Measurements from ENCODE around the gene SLC15A4. TPM values are rescaled to one million over a fixed set of nuclear protein-coding genes. Genes with fewer than 3 reads are reported as not detected.

SLC15A4 gene
- total RNA-seq, 6 experiments from 2014 or later: 20.2 to 26.4 (median 23.1) TPM

GRCh38 chr12:128797119-128798118 is 26.3 kb downstream of the SLC15A4 start:
- H3K36me3 Mint-ChIP-seq (ENCODE audit: low read depth): peaks cover 39% of the 10 kb centered on the region
- H3K4me1 Mint-ChIP-seq (ENCODE audit: low read depth): peaks cover 45% of the 10 kb centered on the region
- H3K27ac Mint-ChIP-seq: peak overlapping the region; percentile 92
- no peak for TF ChIP-seq CTCF (IDR thresholded peaks at IDR 0.05)
- no peaks in the 10 kb centered on the region for H3K9me3 Mint-ChIP-seq
- H3K27me3 Mint-ChIP-seq (ENCODE audit: insufficient read depth): no peaks in the 10 kb centered on the region; the same call in 1 of the 2 replicates
- DNase-seq: peak; percentile 68
- H3K4me3 Mint-ChIP-seq: peak overlapping the region; percentile 23

GRCh38 chr12:128796439-128797118 is 27.2 kb downstream of the SLC15A4 start:
- H3K27ac Mint-ChIP-seq: peak overlapping the region; percentile 92
- DNase-seq: no peak
- no peak for TF ChIP-seq CTCF (IDR thresholded peaks at IDR 0.05)
- no peaks in the 10 kb centered on the region; the same call in 1 of the 2 replicates for H3K27me3 Mint-ChIP-seq (ENCODE audit: insufficient read depth)
- peaks cover 45% of the 10 kb centered on the region for H3K4me1 Mint-ChIP-seq (ENCODE audit: low read depth)
- peaks cover 44% of the 10 kb centered on the region for H3K36me3 Mint-ChIP-seq (ENCODE audit: low read depth)
- H3K4me3 Mint-ChIP-seq: no peak overlapping the region
- no peaks in the 10 kb centered on the region for H3K9me3 Mint-ChIP-seq

DNA sequence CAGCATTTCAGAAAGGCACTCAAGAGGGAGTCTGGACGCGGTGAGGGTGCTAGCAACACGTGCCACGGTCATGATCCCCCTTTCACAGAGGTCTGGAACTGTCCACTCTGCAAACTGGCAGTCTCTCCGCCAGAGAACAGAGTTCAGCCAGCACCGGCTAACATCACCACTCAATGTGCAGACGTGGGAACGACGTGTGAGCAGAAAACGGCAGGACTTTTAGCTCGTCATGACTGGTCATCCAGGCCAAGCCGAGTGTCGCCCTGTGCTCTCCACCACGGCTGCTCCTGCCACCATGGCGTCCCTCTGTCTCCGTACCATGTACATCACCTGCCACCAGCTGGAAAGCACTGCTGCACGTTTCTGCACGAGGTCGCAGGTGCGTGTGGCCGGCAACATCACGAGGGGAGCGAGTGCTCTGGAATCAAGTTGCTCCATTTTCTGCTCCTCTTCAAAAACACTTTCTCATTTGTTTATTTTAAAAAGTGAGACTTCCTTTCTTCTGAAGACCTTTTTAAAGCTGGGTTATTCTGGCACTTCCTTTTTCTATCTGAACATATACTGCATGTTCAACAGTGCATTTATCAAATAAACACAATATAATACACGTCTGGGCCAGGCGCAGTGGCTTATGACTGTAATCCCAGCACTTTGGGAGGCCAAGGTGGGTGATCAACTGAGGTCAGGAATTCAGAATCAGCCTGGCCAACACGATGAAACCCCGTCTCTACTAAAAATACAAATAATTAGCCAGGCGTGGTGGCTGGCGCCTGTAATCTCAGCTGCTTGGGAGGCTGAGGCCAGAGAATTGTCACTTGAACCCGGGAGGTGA is 28.0 kb downstream of the SLC15A4 start:
- peaks cover 46% of the 10 kb centered on the region for H3K36me3 Mint-ChIP-seq (ENCODE audit: low read depth)
- no peak overlapping the region for H3K4me3 Mint-ChIP-seq
- no peaks in the 10 kb centered on the region; the same call in 1 of the 2 replicates for H3K27me3 Mint-ChIP-seq (ENCODE audit: insufficient read depth)
- no peak for DNase-seq
- no peak overlapping the region for H3K27ac Mint-ChIP-seq
- no peak for TF ChIP-seq CTCF (IDR thresholded peaks at IDR 0.05)
- peaks cover 45% of the 10 kb centered on the region for H3K4me1 Mint-ChIP-seq (ENCODE audit: low read depth)
- H3K9me3 Mint-ChIP-seq: no peaks in the 10 kb centered on the region

DNA sequence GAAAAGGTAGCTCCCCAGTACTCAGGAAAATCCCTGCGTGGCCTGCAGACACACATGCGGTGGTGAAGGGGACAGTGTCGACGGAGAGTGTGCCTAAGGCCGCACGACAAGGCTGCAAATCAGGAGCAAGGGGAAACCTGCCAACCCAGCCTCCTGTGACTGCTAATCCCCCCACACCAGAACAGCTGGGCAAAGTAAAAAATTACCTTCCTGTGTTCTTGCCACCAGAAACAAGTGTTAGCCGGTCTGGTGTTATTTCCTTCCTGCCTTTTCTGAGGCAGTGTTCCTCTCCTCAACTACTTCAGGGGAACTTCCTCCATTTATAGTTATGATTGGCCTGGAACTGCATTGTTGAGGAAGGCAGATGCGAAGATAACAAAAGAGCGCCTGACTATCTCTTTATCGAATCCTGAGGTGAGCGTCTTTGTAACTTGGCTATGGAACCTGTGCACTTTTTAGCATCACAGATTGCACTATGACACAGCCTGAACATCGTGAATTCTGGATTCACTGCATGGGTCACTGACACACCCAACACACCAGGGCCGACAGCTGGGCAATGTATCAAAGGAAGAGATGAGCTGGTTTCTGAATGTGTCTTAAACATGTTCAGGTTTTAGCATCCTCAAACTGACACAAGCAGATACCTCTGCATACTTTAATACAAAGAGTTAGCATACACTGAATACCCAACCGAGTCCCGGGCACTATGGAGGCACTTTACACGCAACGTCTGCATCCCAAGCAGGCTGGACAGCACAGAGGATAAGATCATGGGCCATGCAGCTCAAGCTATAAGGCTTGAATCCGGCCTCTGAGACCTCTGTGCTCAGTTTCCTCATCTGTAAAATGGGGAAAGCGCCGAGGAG is 28.9 kb downstream of the SLC15A4 start:
- H3K27ac Mint-ChIP-seq: peak overlapping the region; percentile 57
- no peak for TF ChIP-seq CTCF (IDR thresholded peaks at IDR 0.05)
- DNase-seq: no peak
- peaks cover 46% of the 10 kb centered on the region for H3K4me1 Mint-ChIP-seq (ENCODE audit: low read depth)
- no peaks in the 10 kb centered on the region for H3K9me3 Mint-ChIP-seq
- peaks cover 42% of the 10 kb centered on the region for H3K36me3 Mint-ChIP-seq (ENCODE audit: low read depth)
- no peak overlapping the region for H3K4me3 Mint-ChIP-seq
- H3K27me3 Mint-ChIP-seq (ENCODE audit: insufficient read depth): no peaks in the 10 kb centered on the region; the same call in 1 of the 2 replicates

All from HFFc6 (cell line).